PC-3 (cell line): ENCODE data around the gene LRRC41. TPM values are rescaled to one million over a fixed set of nuclear protein-coding genes. Genes with fewer than 3 reads are reported as not detected.

Experiments
- ATAC-seq: fragments of 200-7000 bp; cut with Tn5 transposase; 2 replicates; pipeline ENCODE4 v1.9.1; 2020; ENCODE audit warnings: mild to moderate bottlenecking, moderate library complexity
- BruUV-seq: library from RNA; stranded (reverse); fragments of 400-500 nt; replicated peaks from 2 replicates; lab custom pipeline; 2021; lab: Mats Ljungman, UMichigan
- CTCF ChIA-PET: fragments of 300-600 bp; sonication (Branson Sonifier 250); formaldehyde crosslinking; loops from one replicate; lab custom pipeline; 2022; ENCODE audit warnings: antibody characterized with exemption; lab: Charles Lee
- POLR2A ChIA-PET: fragments of 300-600 bp; sonication (Branson Sonifier 250); formaldehyde crosslinking; loops from one replicate; lab custom pipeline; 2022; ENCODE audit warnings: antibody characterized with exemption; ENCODE audit not compliant: unreplicated experiment; lab: Charles Lee
- DNase-seq: peaks from one replicate; pipeline ENCODE4 v3.0.0-alpha.2; 2015
- H2AFZ ChIP-seq: fragments of 300-600 bp; sonication (generic); 2 replicates; pipeline ENCODE4 v1.6.0; 2016; ENCODE audit warnings: antibody characterized with exemption, low read length
- H3F3A ChIP-seq: fragments of 300-600 bp; sonication (generic); one replicate; pipeline ENCODE4 v1.6.0; 2017; ENCODE audit warnings: antibody characterized with exemption, low read length, control low read depth, mild to moderate bottlenecking; ENCODE audit not compliant: unreplicated experiment
- H3K27ac ChIP-seq: fragments of 300-600 bp; sonication (generic); 2 replicates; pipeline ENCODE4 v1.5.1; 2016; ENCODE audit warnings: mild to moderate bottlenecking, low read length
- H3K27me3 ChIP-seq: fragments of 300-600 bp; sonication (generic); 2 replicates; pipeline ENCODE4 v1.6.1; 2016; ENCODE audit warnings: low read length, mixed read lengths
- H3K36me3 ChIP-seq: fragments of 300-600 bp; sonication (generic); 2 replicates; pipeline ENCODE4 v1.6.1; 2016; ENCODE audit warnings: low read depth, mixed run types, low read length, mixed read lengths
- H3K4me1 ChIP-seq: fragments of 300-600 bp; sonication (generic); 2 replicates; pipeline ENCODE4 v1.5.1; 2016; ENCODE audit warnings: low read length; ENCODE audit not compliant: insufficient read depth
- H3K4me2 ChIP-seq: fragments of 300-600 bp; sonication (generic); 2 replicates; pipeline ENCODE4 v1.6.0; 2016; ENCODE audit warnings: low read length
- H3K4me3 ChIP-seq: fragments of 300-600 bp; sonication (generic); 2 replicates; pipeline ENCODE4 v1.5.1; 2016; ENCODE audit warnings: mild to moderate bottlenecking, low read length, mixed read lengths
- H3K79me2 ChIP-seq: fragments of 300-600 bp; sonication (generic); 2 replicates; pipeline ENCODE4 v1.6.1; 2017; ENCODE audit warnings: low read length, mixed read lengths
- H3K9ac ChIP-seq: fragments of 300-600 bp; sonication (generic); 2 replicates; pipeline ENCODE4 v1.6.0; 2016; ENCODE audit warnings: mild to moderate bottlenecking, low read length
- H3K9me2 ChIP-seq: fragments of 300-600 bp; sonication (generic); replicated peaks from 2 replicates; pipeline ENCODE4 v1.6.1; 2016; ENCODE audit warnings: mixed run types, low read length, mixed read lengths
- H3K9me3 ChIP-seq: fragments of 300-600 bp; sonication (generic); 2 replicates; pipeline ENCODE4 v1.6.1; 2016; ENCODE audit warnings: low read length, mixed read lengths
- H4K20me1 ChIP-seq: fragments of 300-600 bp; sonication (generic); 2 replicates; pipeline ENCODE4 v1.6.1; 2016; ENCODE audit warnings: low read length, mixed read lengths
- CTCF ChIP-seq: fragments of 300-600 bp; sonication (generic); conservative IDR thresholded peaks from 2 replicates; pipeline ENCODE4 v1.5.1; 2017; ENCODE audit warnings: antibody characterized with exemption, low read depth, mild to moderate bottlenecking, low read length
- EZH2 ChIP-seq: fragments of 300-600 bp; sonication (generic); IDR thresholded peaks from one replicate; pipeline ENCODE4 v1.6.1; 2017; ENCODE audit warnings: antibody characterized with exemption, mild to moderate bottlenecking, low read length; ENCODE audit not compliant: unreplicated experiment
- EZH2phosphoT487 ChIP-seq: fragments of 300-600 bp; sonication (generic); IDR thresholded peaks from 2 replicates; pipeline ENCODE4 v1.6.1; 2018; ENCODE audit warnings: mild to moderate bottlenecking, antibody characterized with exemption, low read length, borderline replicate concordance
- intact Hi-C: fragments of 100-400 bp; cut with micrococcal nuclease; formaldehyde crosslinking; loops from 2 replicates; pipeline ENCODE4 v1.9.0; 2023
- total RNA-seq: library from RNA; depleted of rRNA; stranded (reverse); fragments of >200 nt; gene quantifications from 2 replicates; pipeline ENCODE4 v1.2.3, GENCODE V29; 2014

Gene LRRC41
- total RNA-seq, 1 experiment from 2014 or later = 52.7 TPM

- no peaks in the 10 kb centered on the region for H3K27me3 ChIP-seq
- H3K4me2 ChIP-seq = peak overlapping the region; percentile 86
- ChIA-PET POLR2A (no interaction called here), CTCF (no interaction called here)
- BruUV-seq = TSS peak; percentile 9
- H3K9ac ChIP-seq = peak overlapping the region; percentile 99
- no peaks in the 10 kb centered on the region for H3K9me3 ChIP-seq
- peak overlapping the region; percentile 99 for H3K4me3 ChIP-seq
- peaks cover 20% of the 10 kb centered on the region for H4K20me1 ChIP-seq
- H3K79me2 ChIP-seq = peaks cover 91% of the 10 kb centered on the region
- ATAC-seq (no peak; the same call in 1 of the 2 replicates), DNase-seq (peak; percentile 22)
- peaks cover 8% of the 10 kb centered on the region for H3K4me1 ChIP-seq
- peak overlapping the region; percentile 65; the same call in 1 of the 2 replicates for H2AFZ ChIP-seq
- peaks cover 21% of the 10 kb centered on the region for H3K36me3 ChIP-seq
- H3K9me2 ChIP-seq = no peaks in the 10 kb centered on the region
- H3F3A ChIP-seq = no peaks in the 10 kb centered on the region
- intact Hi-C loops = loop anchor here (10.0 kb wide), 1 partner anchor 56 kb away; the partner anchor contains the start of gene RAD54L
- H3K27ac ChIP-seq = no peak overlapping the region
- TF ChIP-seq EZH2 (no peak), EZH2phosphoT487 (no peak), CTCF (no peak)
Observed at GRCh38 chr1:46300673-46301405, 2.6 kb downstream of the LRRC41 start.

GRCh38 chr1:46298387-46298786, 5.0 kb downstream of the LRRC41 start:
- Histone ChIP-seq H3K27me3 (no peaks in the 10 kb centered on the region), H3K4me1 (peaks cover 8% of the 10 kb centered on the region), H3K9me3 (no peaks in the 10 kb centered on the region), H4K20me1 (peaks cover 5% of the 10 kb centered on the region; the same call in 1 of the 2 replicates), H3K9ac (no peak overlapping the region), H2AFZ (no peak overlapping the region), H3K36me3 (peaks cover 24% of the 10 kb centered on the region), H3K4me3 (no peak overlapping the region), H3F3A (no peaks in the 10 kb centered on the region), H3K27ac (no peak overlapping the region), H3K79me2 (peaks cover 67% of the 10 kb centered on the region), H3K4me2 (no peak overlapping the region), H3K9me2 (no peaks in the 10 kb centered on the region)
- ATAC-seq (no peak), DNase-seq (no peak)
- BruUV-seq = no TSS peak
- CTCF ChIA-PET = no interaction called here
- TF ChIP-seq CTCF (no peak), EZH2phosphoT487 (no peak), EZH2 (no peak)
- POLR2A ChIA-PET = no interaction called here
- intact Hi-C loops = no loop called here

- H3K36me3 ChIP-seq = peaks cover 29% of the 10 kb centered on the region
- TF ChIP-seq EZH2 (no peak), EZH2phosphoT487 (no peak), CTCF (no peak)
- H4K20me1 ChIP-seq = peaks cover 5% of the 10 kb centered on the region; the same call in 1 of the 2 replicates
- ChIA-PET POLR2A (no interaction called here), CTCF (no interaction called here)
- H3K79me2 ChIP-seq = peaks cover 37% of the 10 kb centered on the region
- H3K9ac ChIP-seq = no peak overlapping the region
- no peak overlapping the region for H3K27ac ChIP-seq
- no peaks in the 10 kb centered on the region for H3F3A ChIP-seq
- ATAC-seq (no peak), DNase-seq (no peak)
- peaks cover under 1% of the 10 kb centered on the region; the same call in 1 of the 2 replicates for H3K4me1 ChIP-seq
- no peak overlapping the region for H3K4me3 ChIP-seq
- BruUV-seq = no TSS peak
- H2AFZ ChIP-seq = no peak overlapping the region
- no peaks in the 10 kb centered on the region for H3K27me3 ChIP-seq
- no peaks in the 10 kb centered on the region for H3K9me2 ChIP-seq
- intact Hi-C loops = no loop called here
- no peak overlapping the region for H3K4me2 ChIP-seq
- no peaks in the 10 kb centered on the region for H3K9me3 ChIP-seq
Observed at GRCh38 chr1:46295306-46295705, 8.1 kb downstream of the LRRC41 start.
